T-cell (primary cell): Measurements from ENCODE around the gene PLAAT2. TPM values are rescaled to one million over a fixed set of nuclear protein-coding genes. Genes with fewer than 3 reads are reported as not detected.
"Not testable (repeated sequence)": the region's sequence is repeated elsewhere in the genome, so short reads cannot be mapped to it uniquely, and the experiment has no call there.

ENCODE experiments used
- ATAC-seq, 4 experiments: fragments of 200-7000 bp in 3 of 4; fragments of 150-1000 bp in 1 of 4; cut with Tn5 transposase; replicated peaks in 1 of 4; 1 replicate in 3 of 4; 2 replicates in 1 of 4; pipeline ENCODE4 v1.10.0; 2021; ENCODE audit warnings: moderate library complexity in 3 of 4, mild to moderate bottlenecking in 2 of 4, moderate number of reproducible peaks in 1 of 4
- CTCF ChIA-PET, 2 donors: fragments of 300-600 bp; sonication (Branson Sonifier 250); formaldehyde crosslinking; loops; one replicate each; lab custom pipeline; 2022; ENCODE audit warnings: antibody characterized with exemption in 2 of 2; lab: Charles Lee
- POLR2A ChIA-PET, 2 donors: fragments of 300-600 bp; sonication (Branson Sonifier 250); formaldehyde crosslinking; loops; one replicate each; lab custom pipeline; 2022; ENCODE audit warnings: antibody characterized with exemption in 2 of 2; lab: Charles Lee
- DNase-seq, 35 experiments: peaks; one replicate each; pipeline versions ENCODE4 v3.0.0 to v3.0.0-alpha.2; 2013 to 2023
- H3K27ac ChIP-seq: one replicate; pipeline ENCODE4 v1.5.1; 2013; ENCODE audit warnings: low read length
- H3K27me3 ChIP-seq, 2 experiments: replicated peaks in 1 of 2; 1 replicate in 1 of 2; 2 replicates in 1 of 2; pipeline versions ENCODE4 v1.6.1 to v1.7.0; 2013; ENCODE audit warnings: low read length in 1 of 2, mixed read lengths in 1 of 2; ENCODE audit not compliant: control insufficient read depth in 2 of 2, insufficient read depth in 2 of 2; ENCODE audit errors: extremely low read depth in 1 of 2
- H3K36me3 ChIP-seq, 2 donors: 1 replicate in 1 of 2; 2 replicates in 1 of 2; pipeline versions ENCODE4 v1.6.1 to v1.7.0; 2013; ENCODE audit warnings: low read length in 1 of 2; ENCODE audit not compliant: control insufficient read depth in 2 of 2, insufficient read depth in 1 of 2; ENCODE audit errors: extremely low read depth in 1 of 2
- H3K4me1 ChIP-seq, 2 experiments: 1 replicate in 1 of 2; 2 replicates in 1 of 2; pipeline versions ENCODE4 v1.6.1 to v1.7.0; 2013; ENCODE audit warnings: low read length in 2 of 2, mixed read lengths in 1 of 2; ENCODE audit not compliant: insufficient read depth in 2 of 2, control insufficient read depth in 1 of 2; ENCODE audit errors: extremely low read depth in 1 of 2
- H3K4me3 ChIP-seq, 2 donors: 1 replicate in 1 of 2; 2 replicates in 1 of 2; pipeline versions ENCODE4 v1.5.1 to v1.7.0; 2013; ENCODE audit warnings: mild to moderate bottlenecking in 2 of 2, low read length in 1 of 2, moderate library complexity in 1 of 2; ENCODE audit not compliant: control insufficient read depth in 1 of 2; ENCODE audit errors: extremely low read depth in 1 of 2
- H3K9me3 ChIP-seq: 2 replicates; pipeline ENCODE4 v1.7.0; 2013
- H3K27ac Mint-ChIP-seq, 2 donors: one replicate each; pipeline ENCODE4 v1.8.0; 2020 to 2021; ENCODE audit warnings: mild to moderate bottlenecking in 2 of 2, mixed read lengths in 2 of 2
- H3K27me3 Mint-ChIP-seq, 2 donors: one replicate each; pipeline ENCODE4 v1.8.0; 2021 to 2022; ENCODE audit warnings: mixed read lengths in 2 of 2
- H3K36me3 Mint-ChIP-seq: one replicate; pipeline ENCODE4 v1.8.0; 2021; ENCODE audit warnings: mixed read lengths
- H3K4me1 Mint-ChIP-seq, 3 donors: one replicate each; pipeline ENCODE4 v1.8.0; 2020 to 2022; ENCODE audit warnings: mixed read lengths in 3 of 3, mild to moderate bottlenecking in 1 of 3
- H3K4me3 Mint-ChIP-seq, 3 donors: one replicate each; pipeline ENCODE4 v1.8.0; 2020 to 2022; ENCODE audit warnings: mild to moderate bottlenecking in 3 of 3, mixed read lengths in 3 of 3, moderate library complexity in 3 of 3
- H3K9me3 Mint-ChIP-seq, 3 donors: one replicate each; pipeline ENCODE4 v1.8.0; 2020 to 2022; ENCODE audit warnings: mixed read lengths in 3 of 3
- WGBS: methylation state at CpG from one replicate; pipeline ENCODE4 v1.1.5; 2013; ENCODE audit warnings: missing lambda C conversion rate; ENCODE audit not compliant: insufficient coverage; 5-methylcytosine and 5-hydroxymethylcytosine counted together
- total RNA-seq, 35 experiments: library from RNA in 6 of 35; stranded (reverse) in 6 of 35; fragments of 120-200 nt in 1 of 35; gene quantifications; one replicate each; pipeline versions ENCODE4 v1.2.1 to v1.2.4 and lab custom pipeline; 2013 to 2026

The PLAAT2 gene
- total RNA-seq, 5 donors from 2014 or later (not counting 1 experiment from before 2014, with no cell fraction given), result 0.51 to 0.53 TPM; not detected in 3

GRCh38 chr11:63543711-63544110 lies 19.5 kb downstream of the PLAAT2 start:
- no peaks in the 10 kb centered on the region for H3K27me3 ChIP-seq
- Mint-ChIP-seq H3K9me3 (no peaks in the 10 kb centered on the region), H3K27me3 (no peaks in the 10 kb centered on the region), H3K36me3 (peaks cover 55% of the 10 kb centered on the region), H3K4me1 (peaks cover 52 to 62% (median 54%) of the 10 kb centered on the region in 3 donors), H3K27ac (peak overlapping the region; percentile 80), H3K4me3 (no peak overlapping the region)
- no peaks in the 10 kb centered on the region for H3K9me3 ChIP-seq
- H3K27ac ChIP-seq, result no peak overlapping the region
- H3K4me1 ChIP-seq, result peaks cover 2 to 29% of the 10 kb centered on the region in 2 experiments
- DNase-seq (no peak), ATAC-seq (no peak)
- peaks cover 8 to 63% of the 10 kb centered on the region in 2 donors for H3K36me3 ChIP-seq
- ChIA-PET POLR2A (interaction anchor here (0.5 kb wide), 2 partner anchors 14 to 60 kb away, joined by 4 to 7 read pairs; no protein-coding TSS in a partner anchor), CTCF (no interaction called here)
- WGBS, result no CpG with 5 or more reads among the region's 2 CpGs
- H3K4me3 ChIP-seq, result no peak overlapping the region

DNA sequence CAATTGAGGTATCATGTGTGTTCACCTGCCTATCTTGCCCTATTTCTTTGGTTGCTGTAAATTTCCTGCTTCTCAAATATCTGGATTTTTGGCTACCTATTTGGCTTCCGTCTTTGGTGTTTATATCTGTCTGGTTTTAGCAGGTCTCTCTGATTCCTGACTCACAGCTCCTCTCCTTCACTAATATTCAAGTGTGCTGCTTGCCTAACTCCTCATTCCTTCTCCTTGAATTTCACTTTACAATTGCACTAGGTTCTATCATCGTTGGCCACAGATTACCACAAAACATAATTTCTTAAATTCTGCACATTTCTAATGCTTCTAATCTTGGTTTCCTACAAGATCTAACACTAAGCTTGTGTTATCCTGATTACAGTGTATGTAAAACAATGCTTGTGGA lies 20.7 kb downstream of the PLAAT2 start:
- CTCF ChIA-PET, result not testable (repeated sequence)
- peak overlapping the region; percentile 5 to 62 for H3K27ac Mint-ChIP-seq
- WGBS, result 100% methylated on average over 1 of the region's 2 CpGs

DNA sequence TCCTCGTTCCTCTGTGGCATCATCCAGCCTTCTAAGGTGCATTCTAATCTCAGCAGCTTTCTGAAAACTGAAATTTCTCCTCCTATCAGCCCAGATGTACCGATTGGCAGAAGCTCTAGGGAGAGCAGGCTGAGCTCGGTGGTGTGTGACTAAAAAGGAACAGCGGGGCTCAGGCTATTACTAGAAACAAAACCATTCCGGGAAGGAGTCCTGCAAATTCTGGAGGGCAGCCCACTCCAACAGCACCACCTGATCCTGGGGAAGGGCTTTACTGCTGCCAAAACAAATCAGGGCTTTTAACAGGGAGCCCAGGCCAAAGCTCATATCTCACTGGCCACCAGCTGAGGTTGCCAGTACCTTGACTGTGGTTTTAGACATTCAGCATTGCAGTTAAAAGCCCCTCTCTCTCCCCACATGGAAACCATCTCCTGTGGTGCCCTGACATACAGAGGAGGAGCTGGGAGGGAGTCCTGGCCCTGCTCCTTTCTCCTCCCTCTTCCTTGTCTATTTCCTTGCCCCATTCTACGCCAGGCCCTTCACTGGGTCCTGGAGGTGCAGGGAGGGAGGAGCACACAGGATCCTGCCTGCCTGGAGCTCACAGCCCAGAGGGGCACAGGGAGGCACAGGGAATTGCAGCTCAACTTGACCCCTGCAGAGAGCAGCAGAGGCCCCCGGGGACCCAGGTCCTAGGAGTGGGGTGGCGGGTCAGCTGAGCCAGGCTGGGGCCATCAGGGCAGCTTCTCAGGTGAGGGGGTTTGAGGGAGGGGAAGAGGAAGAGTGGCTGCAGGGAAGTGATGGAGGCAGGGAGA lies 25.7 kb downstream of the PLAAT2 start:
- H3K4me3 ChIP-seq, result peak overlapping the region; percentile 72 to 84
- Mint-ChIP-seq H3K4me1 (peaks cover 85 to 89% (median 88%) of the 10 kb centered on the region in 3 donors), H3K27me3 (no peaks in the 10 kb centered on the region), H3K9me3 (no peaks in the 10 kb centered on the region), H3K4me3 (peak overlapping the region; percentile 87 to 92 (median 91)), H3K27ac (peak overlapping the region; percentile 98 to 99), H3K36me3 (peaks cover 15% of the 10 kb centered on the region)
- H3K36me3 ChIP-seq, result peaks cover 0 to 13% of the 10 kb centered on the region in 2 donors
- no peaks in the 10 kb centered on the region for H3K27me3 ChIP-seq
- peaks cover 33 to 77% of the 10 kb centered on the region in 2 experiments for H3K4me1 ChIP-seq
- DNase-seq (no peak), ATAC-seq (peak; percentile 41 to 52 (median 46))
- 44% methylated on average over 5 of the region's 8 CpGs for WGBS
- ChIA-PET POLR2A (interaction anchor here (0.9 to 2.4 kb wide), 5 partner anchors 14 to 46 kb away, joined by 3 to 20 read pairs (median 4); no protein-coding TSS in a partner anchor), CTCF (interaction anchor here (0.6 to 1.8 kb wide), 7 partner anchors 13 to 67 kb away, joined by 3 to 10 read pairs (median 3); no protein-coding TSS in a partner anchor)
- H3K27ac ChIP-seq, result peak overlapping the region; percentile 92
- H3K9me3 ChIP-seq, result no peaks in the 10 kb centered on the region

More for the DNA sequence above, 20.7 kb downstream of the PLAAT2 start:
- Histone ChIP-seq H3K4me1 (peaks cover 10 to 41% of the 10 kb centered on the region in 2 experiments), H3K36me3 (peaks cover 8 to 60% of the 10 kb centered on the region in 2 donors), H3K27ac (peak overlapping the region; percentile 15)
- H3K9me3 Mint-ChIP-seq, ATAC-seq, POLR2A ChIA-PET, DNase-seq, H3K9me3 ChIP-seq, H3K4me3 ChIP-seq, H3K27me3 ChIP-seq, H3K27me3 Mint-ChIP-seq: not testable (repeated sequence)
- peaks cover 64 to 68% (median 65%) of the 10 kb centered on the region in 3 donors for H3K4me1 Mint-ChIP-seq
- H3K4me3 Mint-ChIP-seq, result peak overlapping the region in 1 of 3 donors; percentile 26
- peaks cover 57% of the 10 kb centered on the region for H3K36me3 Mint-ChIP-seq

- H3K27me3 Mint-ChIP-seq, result no peaks in the 10 kb centered on the region
- ATAC-seq, result peak; percentile 56 to 72 (median 58)
- H3K36me3 Mint-ChIP-seq, result peaks cover 12% of the 10 kb centered on the region
Observed at GRCh38 chr11:63536669-63537292, 26.4 kb downstream of the PLAAT2 start, which contains the start of gene PLAAT4. PLAAT4 (plus strand) TSS chr11:63536808; CDS start chr11:63536869, 61 bp downstream.

DNA sequence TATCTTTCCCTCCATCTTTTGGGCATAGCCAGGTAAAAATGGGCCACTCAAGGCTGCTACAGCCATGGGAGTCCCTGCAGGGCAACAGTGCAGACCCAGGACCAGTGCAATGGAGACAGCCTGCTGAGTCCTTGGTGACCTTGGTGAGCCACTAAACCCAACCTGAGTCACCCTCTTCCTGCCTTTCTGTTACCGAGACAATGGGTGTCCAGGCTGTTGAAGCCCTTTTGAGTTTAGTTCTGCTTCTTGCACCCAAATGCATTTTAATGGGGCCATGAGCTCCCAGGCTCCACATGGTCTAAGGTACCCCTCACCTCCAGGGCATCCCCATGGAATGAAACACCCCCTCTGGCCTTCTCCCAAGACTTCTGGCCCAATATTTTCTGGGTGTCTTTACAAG lies 27.4 kb downstream of the PLAAT2 start:
- no CpG with 5 or more reads among the region's 1 CpG for WGBS
- Histone ChIP-seq H3K27me3 (no peaks in the 10 kb centered on the region), H3K4me3 (peak overlapping the region; percentile 72 to 84), H3K9me3 (no peaks in the 10 kb centered on the region), H3K36me3 (peaks cover 0 to 5% of the 10 kb centered on the region in 2 donors), H3K27ac (peak overlapping the region; percentile 92), H3K4me1 (peaks cover 47 to 87% of the 10 kb centered on the region in 2 experiments)
- Mint-ChIP-seq H3K9me3 (no peaks in the 10 kb centered on the region), H3K27me3 (no peaks in the 10 kb centered on the region), H3K4me3 (peak overlapping the region; percentile 87 to 92 (median 91)), H3K4me1 (peaks cover 83 to 95% (median 90%) of the 10 kb centered on the region in 3 donors), H3K36me3 (peaks cover 9% of the 10 kb centered on the region), H3K27ac (peak overlapping the region; percentile 98 to 99)
- CTCF ChIA-PET, result no interaction called here
- POLR2A ChIA-PET, result interaction anchor here (0.6 to 2.4 kb wide), 2 partner anchors 32 to 47 kb away, joined by 3 to 20 read pairs; no protein-coding TSS in a partner anchor
- DNase-seq (peak in 5 of 35 experiments; percentile 8 to 52 (median 21)), ATAC-seq (peak in 2 of 4 experiments; percentile 29 to 40)

More at GRCh38 chr11:63536669-63537292, 26.4 kb downstream of the PLAAT2 start, which contains the start of gene PLAAT4:
- H3K4me1 ChIP-seq, result peaks cover 40 to 84% of the 10 kb centered on the region in 2 experiments
- ChIA-PET POLR2A (interaction anchor here (0.5 to 2.4 kb wide), 8 partner anchors 15 to 98 kb away, joined by 3 to 20 read pairs (median 4); partner anchors contain the start of gene PLAAT2 (in 1 of the 2)), CTCF (interaction anchor here (0.5 to 1.8 kb wide), 8 partner anchors 13 to 101 kb away, joined by 3 to 10 read pairs (median 3); no protein-coding TSS in a partner anchor)
- peaks cover 84 to 90% (median 89%) of the 10 kb centered on the region in 3 donors for H3K4me1 Mint-ChIP-seq
- peak within 1 kb of the TSS; percentile 87 to 92 (median 91) for H3K4me3 Mint-ChIP-seq
- H3K4me3 ChIP-seq, result peak within 1 kb of the TSS; percentile 72 to 84
- DNase-seq, result peak in 19 of 35 experiments; percentile 12 to 73 (median 36)
- peaks cover 0 to 11% of the 10 kb centered on the region in 2 donors for H3K36me3 ChIP-seq
- H3K9me3 ChIP-seq, result no peaks in the 10 kb centered on the region
- no peaks in the 10 kb centered on the region for H3K9me3 Mint-ChIP-seq
- H3K27ac ChIP-seq, result peak within 1 kb of the TSS; percentile 92
- peak within 1 kb of the TSS; percentile 98 to 99 for H3K27ac Mint-ChIP-seq
- WGBS, result 6% methylated on average over 5 of the region's 10 CpGs
- no peaks in the 10 kb centered on the region for H3K27me3 ChIP-seq
